ENCODE data around the gene LIMCH1.

Gene LIMCH1

GRCh38 chr4:41658163-41658562, 120.2 kb downstream of the LIMCH1 start:
- H3K4me3 ChIP-seq (ENCODE audit: low read depth, low read length): no peak overlapping the region
- TF ChIP-seq CTCF (IDR thresholded peaks at IDR 0.05; ENCODE audit: low read depth, low read length) (no peak), POLR2A (IDR thresholded peaks at IDR 0.05; ENCODE audit: extremely low read depth, insufficient read length) (no peak), MYC (IDR thresholded peaks at IDR 0.05; ENCODE audit: low read depth, low read length) (no peak), MAX (IDR thresholded peaks at IDR 0.05; ENCODE audit: low read depth, low read length) (no peak)
- DNase-seq (ENCODE audit: low read depth): no peak

GRCh38 chr4:41660352-41660751, 122.4 kb downstream of the LIMCH1 start:
- DNase-seq (ENCODE audit: low read depth): no peak
- TF ChIP-seq MYC (IDR thresholded peaks at IDR 0.05; ENCODE audit: low read depth, low read length): no peak
- TF ChIP-seq MAX (IDR thresholded peaks at IDR 0.05; ENCODE audit: low read depth, low read length): no peak
- TF ChIP-seq POLR2A (IDR thresholded peaks at IDR 0.05; ENCODE audit: extremely low read depth, insufficient read length): no peak
- TF ChIP-seq CTCF (IDR thresholded peaks at IDR 0.05; ENCODE audit: low read depth, low read length): no peak
- H3K4me3 ChIP-seq (ENCODE audit: low read depth, low read length): no peak overlapping the region

GRCh38 chr4:41661442-41662076, 123.6 kb downstream of the LIMCH1 start:
- no peak overlapping the region for H3K4me3 ChIP-seq (ENCODE audit: low read depth, low read length)
- DNase-seq (ENCODE audit: low read depth): peak; percentile 61
- TF ChIP-seq POLR2A (IDR thresholded peaks at IDR 0.05; ENCODE audit: extremely low read depth, insufficient read length) (no peak), CTCF (IDR thresholded peaks at IDR 0.05; ENCODE audit: low read depth, low read length) (peak; percentile 98), MYC (IDR thresholded peaks at IDR 0.05; ENCODE audit: low read depth, low read length) (no peak)

GRCh38 chr4:41665636-41666207, 127.8 kb downstream of the LIMCH1 start:
- TF ChIP-seq MYC (IDR thresholded peaks at IDR 0.05; ENCODE audit: low read depth, low read length): no peak
- TF ChIP-seq CTCF (IDR thresholded peaks at IDR 0.05; ENCODE audit: low read depth, low read length): no peak
- no peak for TF ChIP-seq MAX (IDR thresholded peaks at IDR 0.05; ENCODE audit: low read depth, low read length)
- TF ChIP-seq POLR2A (IDR thresholded peaks at IDR 0.05; ENCODE audit: extremely low read depth, insufficient read length): no peak
- DNase-seq (ENCODE audit: low read depth): no peak
- H3K4me3 ChIP-seq (ENCODE audit: low read depth, low read length): no peak overlapping the region

- no peak for DNase-seq (ENCODE audit: low read depth)
- TF ChIP-seq MAX (IDR thresholded peaks at IDR 0.05; ENCODE audit: low read depth, low read length) (no peak), MYC (IDR thresholded peaks at IDR 0.05; ENCODE audit: low read depth, low read length) (no peak), CTCF (IDR thresholded peaks at IDR 0.05; ENCODE audit: low read depth, low read length) (no peak), POLR2A (IDR thresholded peaks at IDR 0.05; ENCODE audit: extremely low read depth, insufficient read length) (no peak)
These were observed 130.1 kb downstream of the LIMCH1 start for GRCh38 chr4:41668024-41668423.

More at GRCh38 chr4:41668024-41668423, 130.1 kb downstream of the LIMCH1 start:
- no peak overlapping the region for H3K4me3 ChIP-seq (ENCODE audit: low read depth, low read length)

Data from NB4 (cell line).